Chondrocyte (in vitro differentiated cells): ENCODE results near the gene DNAJA4. TPM values are rescaled to one million over a fixed set of nuclear protein-coding genes. Genes with fewer than 3 reads are reported as not detected.

Experiments
- DNase-seq: peaks from one replicate; pipeline ENCODE4 v3.0.0; 2021; ENCODE audit warnings: mixed read lengths, low spot score
- H3K27ac Mint-ChIP-seq: one replicate; pipeline ENCODE4 v1.8.0; 2021; ENCODE audit warnings: mild to moderate bottlenecking, moderate library complexity, mixed read lengths; ENCODE audit not compliant: unreplicated experiment
- H3K27me3 Mint-ChIP-seq: 2 replicates; pipeline ENCODE4 v1.8.0; 2021; ENCODE audit warnings: low read depth, mixed read lengths
- H3K36me3 Mint-ChIP-seq: 2 replicates; pipeline ENCODE4 v1.8.0; 2021; ENCODE audit warnings: low read depth, mixed read lengths
- H3K4me1 Mint-ChIP-seq: 2 replicates; pipeline ENCODE4 v1.8.0; 2021; ENCODE audit warnings: low read depth, mild to moderate bottlenecking, mixed read lengths
- H3K4me3 Mint-ChIP-seq: one replicate; pipeline ENCODE4 v1.8.0; 2021; ENCODE audit warnings: mild to moderate bottlenecking, moderate library complexity, mixed read lengths; ENCODE audit not compliant: unreplicated experiment
- H3K9me3 Mint-ChIP-seq: 2 replicates; pipeline ENCODE4 v1.8.0; 2021; ENCODE audit warnings: low read depth, mixed read lengths
- CTCF ChIP-seq: fragments of 200-600 bp; sonication (generic); IDR thresholded peaks from 2 replicates; pipeline ENCODE4 v1.5.0; 2021; ENCODE audit warnings: antibody characterized with exemption, mild to moderate bottlenecking, moderate library complexity
- total RNA-seq: library from RNA; stranded (reverse); gene quantifications from 3 replicates; pipeline ENCODE4 v1.2.1, GENCODE V29; 2021

The DNAJA4 gene
- total RNA-seq, 1 donor from 2014 or later, result 0.27 TPM

GRCh38 chr15:78249131-78249530 is 15.2 kb upstream of the DNAJA4 start:
- Mint-ChIP-seq H3K36me3 (no peaks in the 10 kb centered on the region), H3K4me3 (no peak overlapping the region), H3K9me3 (no peaks in the 10 kb centered on the region), H3K27me3 (peaks cover 4% of the 10 kb centered on the region), H3K4me1 (no peaks in the 10 kb centered on the region), H3K27ac (no peak overlapping the region)
- TF ChIP-seq CTCF, result no peak
- no peak for DNase-seq

- H3K4me1 Mint-ChIP-seq, result no peaks in the 10 kb centered on the region
- peaks cover 2% of the 10 kb centered on the region for H3K27me3 Mint-ChIP-seq
- no peak for DNase-seq
- TF ChIP-seq CTCF, result no peak
- no peaks in the 10 kb centered on the region for H3K36me3 Mint-ChIP-seq
- H3K9me3 Mint-ChIP-seq, result no peaks in the 10 kb centered on the region
- no peak overlapping the region for H3K4me3 Mint-ChIP-seq
- no peak overlapping the region for H3K27ac Mint-ChIP-seq
Observed at GRCh38 chr15:78251136-78251535, 13.2 kb upstream of the DNAJA4 start.

- Mint-ChIP-seq H3K27me3 (peaks cover 2% of the 10 kb centered on the region), H3K9me3 (no peaks in the 10 kb centered on the region), H3K4me1 (no peaks in the 10 kb centered on the region), H3K27ac (no peak overlapping the region), H3K4me3 (no peak overlapping the region), H3K36me3 (no peaks in the 10 kb centered on the region)
- no peak for DNase-seq
- no peak for TF ChIP-seq CTCF
Observed at GRCh38 chr15:78255421-78256043, 8.8 kb upstream of the DNAJA4 start.

GRCh38 chr15:78256044-78256437 is 8.3 kb upstream of the DNAJA4 start:
- TF ChIP-seq CTCF, result no peak
- no peak for DNase-seq
- Mint-ChIP-seq H3K27me3 (peaks cover 2% of the 10 kb centered on the region), H3K36me3 (no peaks in the 10 kb centered on the region), H3K9me3 (no peaks in the 10 kb centered on the region), H3K4me1 (no peaks in the 10 kb centered on the region), H3K27ac (no peak overlapping the region), H3K4me3 (no peak overlapping the region)

GRCh38 chr15:78257681-78258080 is 6.7 kb upstream of the DNAJA4 start:
- TF ChIP-seq CTCF, result no peak
- no peaks in the 10 kb centered on the region for H3K36me3 Mint-ChIP-seq
- no peak overlapping the region for H3K4me3 Mint-ChIP-seq
- H3K27me3 Mint-ChIP-seq, result no peaks in the 10 kb centered on the region
- H3K27ac Mint-ChIP-seq, result no peak overlapping the region
- DNase-seq, result no peak
- no peaks in the 10 kb centered on the region for H3K9me3 Mint-ChIP-seq
- H3K4me1 Mint-ChIP-seq, result no peaks in the 10 kb centered on the region
